ENCODE data around the gene SLC8A1. TPM values are rescaled to one million over a fixed set of nuclear protein-coding genes. Genes with fewer than 3 reads are reported as not detected.

The SLC8A1 gene
- total RNA-seq, 1 experiment from 2014 or later = not detected

GRCh38 chr2:40445467-40445866 lies 6.4 kb downstream of the SLC8A1 start:
- DNase-seq (ENCODE audit: low spot score) = no peak
- CTCF ChIA-PET = no interaction called here
- Histone ChIP-seq H3K27me3 (replicated peaks; ENCODE audit: insufficient read depth, low read depth, low read length, poor library complexity) (peaks cover 50% of the 10 kb centered on the region), H3K27ac (ENCODE audit: low read depth, low read length, poor library complexity, severe bottlenecking) (no peak overlapping the region), H3K4me3 (ENCODE audit: low read depth, low read length, poor library complexity, severe bottlenecking) (no peak overlapping the region), H3K36me3 (ENCODE audit: insufficient read depth, low read length, poor library complexity, severe bottlenecking) (no peaks in the 10 kb centered on the region), H3K4me1 (ENCODE audit: insufficient read depth, low read length, poor library complexity, severe bottlenecking) (no peaks in the 10 kb centered on the region), H3K9me3 (ENCODE audit: low read depth, low read length, poor library complexity, severe bottlenecking) (no peaks in the 10 kb centered on the region)
- BruUV-seq (replicated peaks) = no TSS peak
- POLR2A ChIA-PET (ENCODE audit: low non-redundant PET) = no interaction called here
- intact Hi-C loops (cut with micrococcal nuclease; ENCODE audit: unreplicated experiment) = loop anchor here (5.0 kb wide), 1 partner anchor 1252 kb away; no protein-coding TSS in a partner anchor
- no peak for TF ChIP-seq EZH2 (IDR thresholded peaks at IDR 0.05; ENCODE audit: borderline replicate concordance, low read depth, low read length, poor library complexity, severe bottlenecking)
- TF ChIP-seq, protein P1, sequence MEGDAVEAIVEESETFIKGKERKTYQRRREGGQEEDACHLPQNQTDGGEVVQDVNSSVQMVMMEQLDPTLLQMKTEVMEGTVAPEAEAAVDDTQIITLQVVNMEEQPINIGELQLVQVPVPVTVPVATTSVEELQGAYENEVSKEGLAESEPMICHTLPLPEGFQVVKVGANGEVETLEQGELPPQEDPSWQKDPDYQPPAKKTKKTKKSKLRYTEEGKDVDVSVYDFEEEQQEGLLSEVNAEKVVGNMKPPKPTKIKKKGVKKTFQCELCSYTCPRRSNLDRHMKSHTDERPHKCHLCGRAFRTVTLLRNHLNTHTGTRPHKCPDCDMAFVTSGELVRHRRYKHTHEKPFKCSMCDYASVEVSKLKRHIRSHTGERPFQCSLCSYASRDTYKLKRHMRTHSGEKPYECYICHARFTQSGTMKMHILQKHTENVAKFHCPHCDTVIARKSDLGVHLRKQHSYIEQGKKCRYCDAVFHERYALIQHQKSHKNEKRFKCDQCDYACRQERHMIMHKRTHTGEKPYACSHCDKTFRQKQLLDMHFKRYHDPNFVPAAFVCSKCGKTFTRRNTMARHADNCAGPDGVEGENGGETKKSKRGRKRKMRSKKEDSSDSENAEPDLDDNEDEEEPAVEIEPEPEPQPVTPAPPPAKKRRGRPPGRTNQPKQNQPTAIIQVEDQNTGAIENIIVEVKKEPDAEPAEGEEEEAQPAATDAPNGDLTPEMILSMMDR (conservative IDR thresholded peaks at IDR 0.05; ENCODE audit: low read depth, low read length) = no peak

DNA sequence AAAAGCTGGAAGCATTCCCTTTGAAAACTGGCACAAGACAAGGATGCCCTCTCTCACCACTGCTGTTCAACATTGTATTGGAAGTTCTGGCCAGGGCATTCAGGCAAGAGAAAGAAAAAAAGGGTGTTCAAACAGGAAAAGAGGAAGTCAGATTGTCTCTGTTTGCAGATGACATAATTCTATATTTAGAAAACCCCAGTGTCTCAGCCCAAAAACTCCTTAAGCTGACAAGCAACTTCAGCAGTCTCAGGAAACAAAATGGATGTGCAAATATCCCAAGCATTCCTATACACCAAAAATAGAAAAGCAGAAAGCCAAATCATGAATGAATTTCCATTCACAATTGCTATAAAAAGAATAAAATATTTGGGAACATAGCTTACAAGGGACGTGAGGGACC lies 11.1 kb downstream of the SLC8A1 start:
- ChIA-PET POLR2A (ENCODE audit: low non-redundant PET) (no interaction called here), CTCF (no interaction called here)
- no peak for DNase-seq (ENCODE audit: low spot score)
- no TSS peak for BruUV-seq (replicated peaks)
- Histone ChIP-seq H3K27me3 (replicated peaks; ENCODE audit: insufficient read depth, low read depth, low read length, poor library complexity) (peaks cover 12% of the 10 kb centered on the region), H3K36me3 (ENCODE audit: insufficient read depth, low read length, poor library complexity, severe bottlenecking) (no peaks in the 10 kb centered on the region), H3K4me3 (ENCODE audit: low read depth, low read length, poor library complexity, severe bottlenecking) (no peak overlapping the region), H3K4me1 (ENCODE audit: insufficient read depth, low read length, poor library complexity, severe bottlenecking) (no peaks in the 10 kb centered on the region), H3K9me3 (ENCODE audit: low read depth, low read length, poor library complexity, severe bottlenecking) (no peaks in the 10 kb centered on the region), H3K27ac (ENCODE audit: low read depth, low read length, poor library complexity, severe bottlenecking) (no peak overlapping the region)
- intact Hi-C loops (cut with micrococcal nuclease; ENCODE audit: unreplicated experiment) = no loop called here
- TF ChIP-seq, protein P1 (conservative IDR thresholded peaks at IDR 0.05; ENCODE audit: low read depth, low read length) = no peak
- TF ChIP-seq EZH2 (IDR thresholded peaks at IDR 0.05; ENCODE audit: borderline replicate concordance, low read depth, low read length, poor library complexity, severe bottlenecking) = no peak

GRCh38 chr2:40439473-40439872 lies 12.4 kb downstream of the SLC8A1 start:
- Histone ChIP-seq H3K36me3 (ENCODE audit: insufficient read depth, low read length, poor library complexity, severe bottlenecking) (no peaks in the 10 kb centered on the region), H3K27ac (ENCODE audit: low read depth, low read length, poor library complexity, severe bottlenecking) (no peak overlapping the region)
- intact Hi-C loops (cut with micrococcal nuclease; ENCODE audit: unreplicated experiment) = no loop called here

More at GRCh38 chr2:40439473-40439872, 12.4 kb downstream of the SLC8A1 start:
- DNase-seq (ENCODE audit: low spot score) = no peak
- Histone ChIP-seq H3K4me1 (ENCODE audit: insufficient read depth, low read length, poor library complexity, severe bottlenecking) (no peaks in the 10 kb centered on the region), H3K4me3 (ENCODE audit: low read depth, low read length, poor library complexity, severe bottlenecking) (no peak overlapping the region), H3K9me3 (ENCODE audit: low read depth, low read length, poor library complexity, severe bottlenecking) (no peaks in the 10 kb centered on the region), H3K27me3 (replicated peaks; ENCODE audit: insufficient read depth, low read depth, low read length, poor library complexity) (no peaks in the 10 kb centered on the region)
- no TSS peak for BruUV-seq (replicated peaks)
- TF ChIP-seq EZH2 (IDR thresholded peaks at IDR 0.05; ENCODE audit: borderline replicate concordance, low read depth, low read length, poor library complexity, severe bottlenecking) = no peak
- TF ChIP-seq, protein P1 (conservative IDR thresholded peaks at IDR 0.05; ENCODE audit: low read depth, low read length) = no peak
- POLR2A ChIA-PET (ENCODE audit: low non-redundant PET) = no interaction called here
- CTCF ChIA-PET = no interaction called here
